B cell (primary cell): ENCODE data around the gene STAM2. TPM values are rescaled to one million over a fixed set of nuclear protein-coding genes. Genes with fewer than 3 reads are reported as not detected.
"Not testable (repeated sequence)": the region's sequence is repeated elsewhere in the genome, so short reads cannot be mapped to it uniquely, and the experiment has no call there.

ENCODE experiments used
- ATAC-seq: fragments of 200-7000 bp; cut with Tn5 transposase; one replicate; pipeline ENCODE4 v1.10.0; 2021; ENCODE audit warnings: low read depth, mild to moderate bottlenecking, moderate number of reproducible peaks, moderate library complexity
- CTCF ChIA-PET: fragments of 350-600 bp; sonication (Branson Sonifier 250); formaldehyde crosslinking; loops from one replicate; lab custom pipeline; 2021; ENCODE audit warnings: antibody characterized with exemption, inconsistent platforms; lab: Charles Lee
- POLR2A ChIA-PET: fragments of 350-600 bp; sonication (Branson Sonifier 250); formaldehyde crosslinking; loops from one replicate; lab custom pipeline; 2021; ENCODE audit warnings: antibody characterized with exemption; lab: Charles Lee
- DNase-seq: peaks from one replicate; pipeline ENCODE4 v3.0.0; 2013
- H2AFZ ChIP-seq: 2 replicates; pipeline ENCODE4 v1.6.1; 2012; ENCODE audit warnings: mild to moderate bottlenecking, low read depth, low read length; ENCODE audit not compliant: insufficient read depth, poor library complexity, severe bottlenecking
- H3K27ac ChIP-seq, 2 donors: 1 replicate in 1 of 2; 2 replicates in 1 of 2; pipeline ENCODE4 v1.5.1; 2012 to 2013; ENCODE audit warnings: low read length in 2 of 2, mild to moderate bottlenecking in 2 of 2, moderate library complexity in 1 of 2
- H3K27me3 ChIP-seq, 4 experiments: fragments of 200-600 bp in 1 of 4; sonication (generic) in 1 of 4; replicated peaks in 1 of 4; 1 replicate in 2 of 4; 2 replicates in 2 of 4; pipeline versions ENCODE4 v1.6.1 to v1.7.0; 2013 to 2016; ENCODE audit warnings: low read length in 3 of 4, mild to moderate bottlenecking in 2 of 4, mixed read lengths in 1 of 4, moderate library complexity in 1 of 4; ENCODE audit not compliant: insufficient read depth in 4 of 4, control insufficient read depth in 3 of 4; ENCODE audit errors: control extremely low read depth in 1 of 4
- H3K36me3 ChIP-seq, 2 experiments: replicated peaks in 1 of 2; 1 replicate in 1 of 2; 2 replicates in 1 of 2; pipeline versions ENCODE4 v1.6.1 to v1.7.1; 2013; ENCODE audit warnings: low read length in 1 of 2; ENCODE audit not compliant: insufficient read depth in 2 of 2, control insufficient read depth in 1 of 2; ENCODE audit errors: control extremely low read depth in 1 of 2, extremely low read depth in 1 of 2
- H3K4me1 ChIP-seq, 2 donors: fragments of 200-600 bp in 1 of 2; sonication (generic) in 1 of 2; 1 replicate in 1 of 2; 2 replicates in 1 of 2; pipeline versions ENCODE4 v1.5.1 to v1.6.1; 2013 to 2017; ENCODE audit warnings: low read length in 2 of 2; ENCODE audit not compliant: control insufficient read depth in 2 of 2, insufficient read depth in 2 of 2
- H3K4me2 ChIP-seq: replicated peaks from 2 replicates; pipeline ENCODE3; 2012; ENCODE audit warnings: mild to moderate bottlenecking, low read depth, low read length; ENCODE audit not compliant: poor library complexity, severe bottlenecking
- H3K4me3 ChIP-seq, 5 experiments: fragments of 200-600 bp in 1 of 5; sonication (generic) in 1 of 5; 1 replicate in 3 of 5; 2 replicates in 2 of 5; pipeline versions ENCODE4 v1.5.1 to v1.7.0; 2011 to 2016; ENCODE audit warnings: low read length in 4 of 5, mild to moderate bottlenecking in 4 of 5, low read depth in 2 of 5, control low read depth in 1 of 5, moderate library complexity in 1 of 5; ENCODE audit not compliant: insufficient read depth in 1 of 5; ENCODE audit errors: control extremely low read depth in 1 of 5, extremely low read depth in 1 of 5
- H3K79me2 ChIP-seq: fragments of 200-600 bp; sonication (generic); one replicate; pipeline ENCODE4 v1.6.0; 2016; ENCODE audit warnings: low read length; ENCODE audit not compliant: control insufficient read depth, insufficient read depth
- H3K9ac ChIP-seq: fragments of 200-600 bp; sonication (generic); 2 replicates; pipeline ENCODE4 v1.6.1; 2017; ENCODE audit warnings: mild to moderate bottlenecking, low read length, moderate library complexity
- H3K9me3 ChIP-seq, 3 donors: one replicate each; pipeline versions ENCODE4 v1.6.1 to v1.7.1; 2013; ENCODE audit warnings: low read length in 2 of 3; ENCODE audit not compliant: control insufficient read depth in 2 of 3, insufficient read depth in 1 of 3; ENCODE audit errors: control extremely low read depth in 1 of 3
- H4K20me1 ChIP-seq: 2 replicates; pipeline ENCODE4 v1.6.0; 2012; ENCODE audit warnings: mild to moderate bottlenecking, low read length; ENCODE audit not compliant: insufficient read depth, control insufficient read depth, poor library complexity, severe bottlenecking
- H3K27ac Mint-ChIP-seq: one replicate; pipeline ENCODE4 v1.8.0; 2021; ENCODE audit warnings: mixed read lengths
- H3K27me3 Mint-ChIP-seq: one replicate; pipeline ENCODE4 v1.8.0; 2021; ENCODE audit warnings: mixed read lengths
- H3K4me1 Mint-ChIP-seq: one replicate; pipeline ENCODE4 v1.8.0; 2021; ENCODE audit warnings: mixed read lengths
- H3K4me3 Mint-ChIP-seq: one replicate; pipeline ENCODE4 v1.8.0; 2021; ENCODE audit warnings: mixed read lengths
- H3K9me3 Mint-ChIP-seq: one replicate; pipeline ENCODE4 v1.8.0; 2022; ENCODE audit warnings: mixed read lengths; ENCODE audit not compliant: insufficient read depth
- CTCF ChIP-seq: fragments of 200-600 bp; IDR thresholded peaks from one replicate; pipeline ENCODE4 v1.8.0; 2022; ENCODE audit warnings: antibody characterized with exemption, mild to moderate bottlenecking
- EZH2 ChIP-seq: IDR thresholded peaks from 2 replicates; pipeline ENCODE4 v1.6.1; 2012; ENCODE audit warnings: borderline replicate concordance, low read depth, mild to moderate bottlenecking, moderate library complexity, low read length; ENCODE audit not compliant: insufficient read depth, poor library complexity, severe bottlenecking
- WGBS: methylation state at CpG from one replicate; pipeline ENCODE4 v1.1.5; 2013; ENCODE audit warnings: missing lambda C conversion rate; ENCODE audit not compliant: insufficient coverage; 5-methylcytosine and 5-hydroxymethylcytosine counted together
- intact Hi-C: fragments of 100-400 bp; cut with micrococcal nuclease; formaldehyde crosslinking; loops from one replicate; pipeline ENCODE4 v1.10.0; 2022
- polyA plus RNA-seq: library from polyadenylated mRNA; depleted of rRNA; stranded (reverse); fragments of >200 nt; gene quantifications from 2 replicates; pipeline ENCODE4 v1.2.3, GENCODE V29; 2012
- total RNA-seq, 2 donors: library from RNA; stranded (reverse); fragments of 120-200 nt in 1 of 2; gene quantifications; 1 replicate in 1 of 2; 2 replicates in 1 of 2; pipeline versions ENCODE4 v1.2.3 to v1.2.4, GENCODE V29; 2013 to 2022

STAM2 gene
- total and polyA plus RNA-seq, 2 donors (not counting 1 experiment from before 2014, with no cell fraction given): 5.7 to 30.2 TPM

- POLR2A ChIA-PET: no interaction called here
- 85% methylated on average over 2 of the region's 2 CpGs for WGBS
- no peak for ATAC-seq
These were observed 22.9 kb upstream of the STAM2 start for GRCh38 chr2:152198499-152198898.

GRCh38 chr2:152197508-152198284 lies 22.1 kb upstream of the STAM2 start:
- CTCF ChIA-PET: interaction anchor here (1.2 kb wide), 1 partner anchor 8 kb away, joined by 5 read pairs; no protein-coding TSS in a partner anchor
- H3K4me1 Mint-ChIP-seq, H3K27me3 ChIP-seq, H4K20me1 ChIP-seq, ATAC-seq, H3K27ac Mint-ChIP-seq, POLR2A ChIA-PET, H3K4me3 Mint-ChIP-seq, intact Hi-C loops, H3K9me3 ChIP-seq, H3K27ac ChIP-seq, H3K4me2 ChIP-seq, H2AFZ ChIP-seq, H3K9me3 Mint-ChIP-seq, DNase-seq, H3K4me3 ChIP-seq, H3K36me3 ChIP-seq, H3K79me2 ChIP-seq, H3K9ac ChIP-seq, H3K4me1 ChIP-seq: not testable (repeated sequence)
- H3K27me3 Mint-ChIP-seq: peaks cover 23% of the 10 kb centered on the region
- WGBS: 40% methylated on average over 1 of the region's 1 CpG

More at GRCh38 chr2:152198499-152198898, 22.9 kb upstream of the STAM2 start:
- Mint-ChIP-seq H3K27me3 (peaks cover 17% of the 10 kb centered on the region), H3K4me3 (no peak overlapping the region), H3K27ac (no peak overlapping the region), H3K9me3 (no peaks in the 10 kb centered on the region), H3K4me1 (no peaks in the 10 kb centered on the region)
- Histone ChIP-seq H4K20me1 (no peaks in the 10 kb centered on the region), H3K36me3 (no peaks in the 10 kb centered on the region), H3K27ac (no peak overlapping the region), H3K9ac (no peak overlapping the region), H3K4me3 (no peak overlapping the region), H3K9me3 (no peaks in the 10 kb centered on the region), H2AFZ (no peak overlapping the region), H3K4me2 (no peak overlapping the region), H3K4me1 (no peaks in the 10 kb centered on the region), H3K79me2 (no peaks in the 10 kb centered on the region), H3K27me3 (no peaks in the 10 kb centered on the region)
- intact Hi-C loops: no loop called here
- DNase-seq: no peak
- CTCF ChIA-PET: interaction anchor here (1.2 to 1.7 kb wide), 2 partner anchors 9 to 437 kb away, joined by 4 to 5 read pairs; no protein-coding TSS in a partner anchor
- no peak for TF ChIP-seq EZH2
- no peak for TF ChIP-seq CTCF
